ENCODE data around the gene PEX10. TPM values are rescaled to one million over a fixed set of nuclear protein-coding genes. Genes with fewer than 3 reads are reported as not detected.

The PEX10 gene
- total RNA-seq, 4 donors from 2014 or later, result 23.2 to 33.2 (median 27.2) TPM

- peaks cover 0 to 13% (median 13%) of the 10 kb centered on the region in 3 donors for H3K4me1 ChIP-seq
- H3K36me3 ChIP-seq, result no peaks in the 10 kb centered on the region
- H3K27me3 ChIP-seq, result peaks cover 0 to 80% (median 2%) of the 10 kb centered on the region in 4 donors
- H3K9me3 ChIP-seq, result no peaks in the 10 kb centered on the region
- WGBS, 2 donors, result 0 to 80% methylated on average over 1 to 2 of the region's 9 CpGs
- no peak overlapping the region for H3K4me3 ChIP-seq
- DNase-seq, result no peak
- TF ChIP-seq POLR2A (IDR thresholded peaks at IDR 0.05) (no peak), CTCF (IDR thresholded peaks at IDR 0.05) (no peak)
- H3K27ac ChIP-seq, result no peak overlapping the region
- intact Hi-C loops (cut with DNase I), result no loop called here
These were observed 34.5 kb upstream of the PEX10 start for GRCh38 chr1:2446861-2447260.

GRCh38 chr1:2446394-2446793 lies 34.0 kb upstream of the PEX10 start:
- H3K27me3 ChIP-seq, result peaks cover 0 to 80% (median 2%) of the 10 kb centered on the region in 4 donors
- WGBS, 2 donors, result 50% methylated on average over 8 of the region's 13 CpGs; no CpG with 5 or more reads in 1 of the 2 donors

GRCh38 chr1:2445823-2446215 lies 33.5 kb upstream of the PEX10 start:
- 67 to 100% methylated on average over 2 to 3 of the region's 15 CpGs for WGBS, 2 donors

More at GRCh38 chr1:2446394-2446793, 34.0 kb upstream of the PEX10 start:
- Histone ChIP-seq H3K27ac (no peak overlapping the region), H3K36me3 (no peaks in the 10 kb centered on the region), H3K4me1 (peaks cover 0 to 13% (median 13%) of the 10 kb centered on the region in 3 donors), H3K9me3 (no peaks in the 10 kb centered on the region), H3K4me3 (no peak overlapping the region)
- TF ChIP-seq POLR2A (IDR thresholded peaks at IDR 0.05) (no peak), CTCF (IDR thresholded peaks at IDR 0.05) (no peak)
- no peak for DNase-seq
- intact Hi-C loops (cut with DNase I), result no loop called here

GRCh38 chr1:2445162-2445822 lies 32.9 kb upstream of the PEX10 start:
- WGBS, 2 donors, result 71 to 86% methylated on average over 9 to 10 of the region's 16 CpGs
- H3K27me3 ChIP-seq, result peaks cover 0 to 82% (median 2%) of the 10 kb centered on the region in 4 donors
- H3K27ac ChIP-seq, result no peak overlapping the region
- TF ChIP-seq POLR2A (IDR thresholded peaks at IDR 0.05) (no peak), CTCF (IDR thresholded peaks at IDR 0.05) (no peak)
- H3K4me1 ChIP-seq, result peaks cover 0 to 13% (median 13%) of the 10 kb centered on the region in 3 donors
- no peaks in the 10 kb centered on the region for H3K36me3 ChIP-seq
- no peak overlapping the region for H3K4me3 ChIP-seq
- no peak for DNase-seq
- intact Hi-C loops (cut with DNase I), result no loop called here
- no peaks in the 10 kb centered on the region for H3K9me3 ChIP-seq

More at GRCh38 chr1:2445823-2446215, 33.5 kb upstream of the PEX10 start:
- TF ChIP-seq POLR2A (IDR thresholded peaks at IDR 0.05) (no peak), CTCF (IDR thresholded peaks at IDR 0.05) (no peak)
- Histone ChIP-seq H3K27me3 (peaks cover 0 to 80% (median 2%) of the 10 kb centered on the region in 4 donors), H3K27ac (no peak overlapping the region), H3K36me3 (no peaks in the 10 kb centered on the region), H3K4me3 (no peak overlapping the region), H3K9me3 (no peaks in the 10 kb centered on the region), H3K4me1 (peaks cover 0 to 13% (median 13%) of the 10 kb centered on the region in 3 donors)
- intact Hi-C loops (cut with DNase I), result no loop called here
- no peak for DNase-seq

DNA sequence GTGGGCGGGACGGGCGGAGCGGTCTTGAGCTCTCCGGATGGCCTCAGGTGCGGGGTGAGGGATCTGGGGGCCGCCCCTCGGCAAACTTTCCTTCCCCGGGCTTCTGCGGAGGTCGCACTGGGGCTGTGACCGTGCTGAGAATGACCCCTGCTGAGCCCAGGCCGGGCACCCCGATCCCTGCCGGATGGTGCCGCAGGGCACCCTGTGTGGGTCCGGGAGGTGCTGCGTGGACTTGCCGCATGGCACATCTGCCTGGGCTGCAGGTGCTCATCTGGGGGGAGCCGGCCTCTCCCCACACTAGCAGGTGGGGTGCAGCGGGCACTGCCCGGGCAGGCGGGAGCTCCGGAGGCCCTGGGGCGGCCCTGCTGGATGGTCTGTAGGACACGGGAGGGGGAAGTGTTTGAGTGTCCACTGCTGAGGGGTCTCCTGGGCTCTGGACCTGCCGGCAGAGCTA lies 31.8 kb upstream of the PEX10 start:
- TF ChIP-seq POLR2A (IDR thresholded peaks at IDR 0.05), result no peak
- no peak for TF ChIP-seq CTCF (IDR thresholded peaks at IDR 0.05)
- intact Hi-C loops (cut with DNase I), result no loop called here
- Histone ChIP-seq H3K27me3 (peaks cover 0 to 92% (median 2%) of the 10 kb centered on the region in 4 donors), H3K4me1 (peaks cover 0 to 13% (median 13%) of the 10 kb centered on the region in 3 donors), H3K9me3 (no peaks in the 10 kb centered on the region), H3K36me3 (no peaks in the 10 kb centered on the region), H3K27ac (no peak overlapping the region), H3K4me3 (no peak overlapping the region)
- 33% methylated on average over 3 of the region's 27 CpGs; no CpG with 5 or more reads in 1 of the 2 donors for WGBS, 2 donors
- DNase-seq, result no peak

Measured in esophagus squamous epithelium (tissue), 5 donors.